ENCODE results near the gene TRAF7.

TRAF7 gene

DNA sequence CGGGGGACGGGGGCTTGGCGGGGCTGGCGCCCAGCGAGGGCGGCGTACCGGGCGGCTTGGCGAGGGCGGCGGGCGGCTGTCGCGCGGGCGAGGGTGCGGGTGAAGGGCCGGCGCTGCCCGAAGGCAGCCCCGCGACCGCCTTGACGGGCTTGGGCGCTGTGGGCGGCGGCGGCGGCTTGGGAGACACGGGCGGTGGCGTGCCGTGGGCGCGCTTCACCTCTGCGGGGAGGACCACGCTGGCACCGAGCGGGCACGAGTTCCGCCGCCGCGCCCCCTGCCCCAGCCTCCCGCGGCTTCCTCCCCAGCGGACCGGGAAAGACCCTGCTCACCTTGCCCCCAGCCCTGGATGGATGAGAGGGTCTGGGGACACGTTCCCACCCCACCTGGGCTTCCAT, 23.5 kb downstream of the TRAF7 start:
- peaks cover 36% of the 10 kb centered on the region for H3K36me3 ChIP-seq (ENCODE audit: insufficient read depth, low read length)
- ATAC-seq (ENCODE audit: insufficient read depth, low read depth): no peak

DNA sequence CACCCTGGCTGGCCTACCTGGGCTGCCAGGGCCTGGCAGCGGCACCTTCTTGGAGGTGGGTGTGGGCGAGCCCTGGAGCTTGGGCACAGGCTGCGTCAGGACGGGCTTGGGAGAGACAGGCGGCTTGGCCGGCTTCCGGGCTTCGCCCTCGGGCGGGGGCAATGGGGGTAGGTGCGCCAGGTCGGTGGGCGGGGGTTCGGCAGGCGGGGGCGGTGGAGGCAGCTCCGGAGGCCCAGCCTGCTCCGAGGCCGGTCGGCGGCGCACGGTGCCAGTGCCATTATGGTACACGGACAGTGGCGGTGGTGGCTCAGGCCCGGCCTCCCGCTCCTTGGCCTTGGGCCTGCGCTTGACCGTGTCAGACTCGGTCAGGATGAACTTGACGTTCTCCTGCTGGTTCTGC, 24.0 kb downstream of the TRAF7 start:
- Histone ChIP-seq H3K79me2 (ENCODE audit: insufficient read depth, low read length) (no peaks in the 10 kb centered on the region), H3K36me3 (ENCODE audit: insufficient read depth, low read length) (peaks cover 31% of the 10 kb centered on the region), H4K20me1 (ENCODE audit: insufficient read depth, low read length) (peaks cover 4% of the 10 kb centered on the region; the same call in 1 of the 2 replicates), H3K27me3 (ENCODE audit: insufficient read depth, low read length, poor library complexity) (no peaks in the 10 kb centered on the region), H3K9ac (ENCODE audit: low read depth, low read length) (no peak overlapping the region), H3K4me3 (ENCODE audit: low read depth in 1 of 2, low read length in 2 of 2) (no peak overlapping the region), H3K4me1 (ENCODE audit: insufficient read depth, low read length) (no peaks in the 10 kb centered on the region), H3K4me2 (ENCODE audit: insufficient read depth, low read length) (no peak overlapping the region), H3K27ac (ENCODE audit: low read length) (no peak overlapping the region), H3K9me3 (ENCODE audit: insufficient read depth, low read length, severe bottlenecking) (no peaks in the 10 kb centered on the region), H2AFZ (ENCODE audit: low read depth, low read length) (no peak overlapping the region)
- DNase-seq: no peak
- ATAC-seq (ENCODE audit: insufficient read depth, low read depth): no peak
- TF ChIP-seq EZH2 (IDR thresholded peaks at IDR 0.05; ENCODE audit: borderline replicate concordance, low read depth, low read length, severe bottlenecking) (no peak), CTCF (IDR thresholded peaks at IDR 0.05; ENCODE audit: borderline replicate concordance, extremely low read depth, low read length, poor library complexity, severe bottlenecking) (no peak)

More for the DNA sequence above, 23.5 kb downstream of the TRAF7 start:
- DNase-seq: no peak
- H3K27me3 ChIP-seq (ENCODE audit: insufficient read depth, low read length, poor library complexity): no peaks in the 10 kb centered on the region
- peaks cover 4% of the 10 kb centered on the region; the same call in 1 of the 2 replicates for H4K20me1 ChIP-seq (ENCODE audit: insufficient read depth, low read length)
- H3K4me2 ChIP-seq (ENCODE audit: insufficient read depth, low read length): no peak overlapping the region
- H2AFZ ChIP-seq (ENCODE audit: low read depth, low read length): no peak overlapping the region
- H3K79me2 ChIP-seq (ENCODE audit: insufficient read depth, low read length): no peaks in the 10 kb centered on the region
- no peak overlapping the region for H3K4me3 ChIP-seq (ENCODE audit: low read depth in 1 of 2, low read length in 2 of 2)
- H3K4me1 ChIP-seq (ENCODE audit: insufficient read depth, low read length): no peaks in the 10 kb centered on the region
- H3K9me3 ChIP-seq (ENCODE audit: insufficient read depth, low read length, severe bottlenecking): no peaks in the 10 kb centered on the region
- no peak for TF ChIP-seq CTCF (IDR thresholded peaks at IDR 0.05; ENCODE audit: borderline replicate concordance, extremely low read depth, low read length, poor library complexity, severe bottlenecking)
- TF ChIP-seq EZH2 (IDR thresholded peaks at IDR 0.05; ENCODE audit: borderline replicate concordance, low read depth, low read length, severe bottlenecking): no peak
- no peak overlapping the region for H3K27ac ChIP-seq (ENCODE audit: low read length)
- no peak overlapping the region for H3K9ac ChIP-seq (ENCODE audit: low read depth, low read length)

DNA sequence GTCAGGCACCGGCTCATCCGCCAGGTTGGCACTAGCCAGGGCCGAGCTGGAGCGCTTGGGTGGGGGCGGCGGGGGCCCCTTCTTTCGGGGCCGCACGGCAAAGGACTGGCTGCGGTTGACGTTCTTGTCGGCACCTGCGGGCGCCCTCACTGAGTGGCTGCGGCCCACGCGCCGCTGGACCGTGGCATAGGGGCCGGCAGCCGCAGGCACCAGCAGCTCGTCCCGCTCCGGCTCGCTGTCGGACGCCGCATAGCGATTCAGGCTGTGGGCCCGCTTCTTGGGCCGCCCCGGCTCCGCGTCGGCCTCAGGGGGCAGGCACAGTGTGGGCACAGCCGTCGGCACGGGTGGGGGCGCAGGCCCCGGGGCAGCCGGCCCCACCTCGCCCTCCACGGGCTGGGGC, 24.9 kb downstream of the TRAF7 start:
- Histone ChIP-seq H3K4me1 (ENCODE audit: insufficient read depth, low read length) (no peaks in the 10 kb centered on the region), H3K36me3 (ENCODE audit: insufficient read depth, low read length) (peaks cover 22% of the 10 kb centered on the region), H2AFZ (ENCODE audit: low read depth, low read length) (no peak overlapping the region), H3K27ac (ENCODE audit: low read length) (no peak overlapping the region), H3K9me3 (ENCODE audit: insufficient read depth, low read length, severe bottlenecking) (no peaks in the 10 kb centered on the region), H3K79me2 (ENCODE audit: insufficient read depth, low read length) (no peaks in the 10 kb centered on the region), H4K20me1 (ENCODE audit: insufficient read depth, low read length) (peaks cover 4% of the 10 kb centered on the region; the same call in 1 of the 2 replicates), H3K9ac (ENCODE audit: low read depth, low read length) (no peak overlapping the region), H3K4me2 (ENCODE audit: insufficient read depth, low read length) (no peak overlapping the region), H3K27me3 (ENCODE audit: insufficient read depth, low read length, poor library complexity) (no peaks in the 10 kb centered on the region), H3K4me3 (ENCODE audit: low read depth in 1 of 2, low read length in 2 of 2) (no peak overlapping the region)
- ATAC-seq (ENCODE audit: insufficient read depth, low read depth): no peak
- TF ChIP-seq EZH2 (IDR thresholded peaks at IDR 0.05; ENCODE audit: borderline replicate concordance, low read depth, low read length, severe bottlenecking): no peak
- no peak for TF ChIP-seq CTCF (IDR thresholded peaks at IDR 0.05; ENCODE audit: borderline replicate concordance, extremely low read depth, low read length, poor library complexity, severe bottlenecking)
- no peak for DNase-seq

All from DND-41 (cell line).